SU-DHL-6 (cell line): ENCODE results near the gene HOXD11.
A peak's percentile ranks its signal among the peaks of the same experiment; 100 is the strongest.

Source experiments
- H2AFZ ChIP-seq: fragments of 200-600 bp; sonication (generic); 2 replicates; pipeline ENCODE4 v1.6.1; 2014; ENCODE audit warnings: low read depth, mild to moderate bottlenecking, moderate library complexity, mixed read lengths, antibody characterized with exemption, low read length; ENCODE audit not compliant: severe bottlenecking
- H3F3A ChIP-seq: fragments of 200-600 bp; shearing (Covaris generic); 2 replicates; pipeline ENCODE4 v1.6.0; 2016; ENCODE audit warnings: antibody characterized with exemption, mild to moderate bottlenecking; ENCODE audit not compliant: insufficient read depth
- H3K27ac ChIP-seq: fragments of 200-600 bp; sonication (generic); 2 replicates; pipeline ENCODE4 v1.5.1; 2016; ENCODE audit warnings: low read depth, mild to moderate bottlenecking, low read length, moderate library complexity, mixed read lengths
- H3K27me3 ChIP-seq: fragments of 200-600 bp; sonication (generic), shearing (Covaris generic); 2 replicates; pipeline ENCODE4 v1.6.0; 2014; ENCODE audit warnings: mild to moderate bottlenecking, low read length
- H3K36me3 ChIP-seq: fragments of 200-600 bp; sonication (generic); 2 replicates; pipeline ENCODE4 v1.6.1; 2014; ENCODE audit warnings: mild to moderate bottlenecking, low read length, mixed read lengths
- H3K4me2 ChIP-seq: fragments of 300-600, 200-600 bp; shearing (Covaris generic), sonication (generic); 2 replicates; pipeline ENCODE4 v1.6.0; 2014; ENCODE audit warnings: low read length, low read depth, mild to moderate bottlenecking; ENCODE audit not compliant: poor library complexity, severe bottlenecking
- H3K4me3 ChIP-seq: fragments of 200-600 bp; sonication (generic); 2 replicates; pipeline ENCODE4 v1.5.1; 2014; ENCODE audit warnings: antibody characterized with exemption, low read length, mild to moderate bottlenecking, mixed read lengths; ENCODE audit not compliant: insufficient read depth, poor library complexity, severe bottlenecking
- H3K79me2 ChIP-seq: fragments of 200-600 bp; sonication (generic); 2 replicates; pipeline ENCODE4 v1.6.1; 2014; ENCODE audit warnings: mild to moderate bottlenecking, low read length, moderate library complexity; ENCODE audit not compliant: insufficient read depth
- H3K9ac ChIP-seq: fragments of 200-600 bp; sonication (generic); 2 replicates; pipeline ENCODE4 v1.7.0; 2014; ENCODE audit warnings: mild to moderate bottlenecking, low read length
- H3K9me2 ChIP-seq: fragments of 200-600 bp; sonication (generic); replicated peaks from 2 replicates; pipeline ENCODE4 v1.6.1; 2014; ENCODE audit warnings: low read length; ENCODE audit not compliant: insufficient read depth
- H3K9me3 ChIP-seq: fragments of 200-600 bp; sonication (generic); 2 replicates; pipeline ENCODE4 v1.6.1; 2014; ENCODE audit warnings: low read length, mixed read lengths; ENCODE audit not compliant: insufficient read depth
- H4K20me1 ChIP-seq: fragments of 200-600 bp; sonication (generic); 2 replicates; pipeline ENCODE4 v1.6.1; 2014; ENCODE audit warnings: low read depth, mild to moderate bottlenecking, antibody characterized with exemption, low read length, moderate library complexity, mixed read lengths
- CTCF ChIP-seq: fragments of 200-600 bp; sonication (generic); IDR thresholded peaks from one replicate; pipeline ENCODE4 v1.5.1; 2017; ENCODE audit warnings: antibody characterized with exemption, mild to moderate bottlenecking, low read length, moderate library complexity; ENCODE audit not compliant: insufficient read depth, poor library complexity, severe bottlenecking
- EZH2phosphoT487 ChIP-seq: fragments of 200-600 bp; sonication (generic), shearing (Covaris generic); conservative IDR thresholded peaks from 2 replicates; pipeline ENCODE4 v1.6.1; 2018; ENCODE audit warnings: mild to moderate bottlenecking, antibody characterized with exemption, low read length, moderate library complexity, mixed read lengths

Gene HOXD11

GRCh38 chr2:176094349-176094748 lies 12.7 kb upstream of the HOXD11 start:
- Histone ChIP-seq H3K9me2 (no peaks in the 10 kb centered on the region), H4K20me1 (no peaks in the 10 kb centered on the region), H3K79me2 (no peaks in the 10 kb centered on the region), H3K27ac (no peak overlapping the region), H3K9me3 (no peaks in the 10 kb centered on the region), H3K27me3 (no peaks in the 10 kb centered on the region), H3K9ac (no peak overlapping the region), H3K4me3 (no peak overlapping the region), H3F3A (no peaks in the 10 kb centered on the region), H3K36me3 (no peaks in the 10 kb centered on the region), H3K4me2 (no peak overlapping the region), H2AFZ (no peak overlapping the region)
- TF ChIP-seq CTCF (no peak), EZH2phosphoT487 (no peak)

- no peak overlapping the region for H3K4me2 ChIP-seq
- H3F3A ChIP-seq: no peaks in the 10 kb centered on the region
- no peaks in the 10 kb centered on the region for H4K20me1 ChIP-seq
- no peaks in the 10 kb centered on the region for H3K79me2 ChIP-seq
- no peak overlapping the region for H3K4me3 ChIP-seq
- H2AFZ ChIP-seq: no peak overlapping the region
- H3K27ac ChIP-seq: no peak overlapping the region
- H3K9ac ChIP-seq: no peak overlapping the region
- no peaks in the 10 kb centered on the region for H3K36me3 ChIP-seq
- H3K9me2 ChIP-seq: no peaks in the 10 kb centered on the region
- H3K9me3 ChIP-seq: no peaks in the 10 kb centered on the region
- no peak for TF ChIP-seq EZH2phosphoT487
- H3K27me3 ChIP-seq: no peaks in the 10 kb centered on the region
Observed at GRCh38 chr2:176095421-176095820, 11.7 kb upstream of the HOXD11 start.

GRCh38 chr2:176096243-176096985 lies 10.7 kb upstream of the HOXD11 start:
- peak overlapping the region; percentile 67 for H3K4me2 ChIP-seq
- H3K4me3 ChIP-seq: peak overlapping the region; percentile 42
- H3K36me3 ChIP-seq: no peaks in the 10 kb centered on the region
- H3K79me2 ChIP-seq: no peaks in the 10 kb centered on the region
- H2AFZ ChIP-seq: peak overlapping the region; percentile 96
- no peak overlapping the region for H3K27ac ChIP-seq
- peak overlapping the region; percentile 47; the same call in 1 of the 2 replicates for H3K9ac ChIP-seq
- no peak for TF ChIP-seq CTCF
- TF ChIP-seq EZH2phosphoT487: no peak
- no peaks in the 10 kb centered on the region for H4K20me1 ChIP-seq
- no peaks in the 10 kb centered on the region for H3K9me3 ChIP-seq
- no peaks in the 10 kb centered on the region for H3F3A ChIP-seq
- no peaks in the 10 kb centered on the region for H3K27me3 ChIP-seq
- no peaks in the 10 kb centered on the region for H3K9me2 ChIP-seq

- Histone ChIP-seq H3K27ac (no peak overlapping the region), H3K27me3 (no peaks in the 10 kb centered on the region), H3K4me2 (peak overlapping the region; percentile 67), H3K9ac (peak overlapping the region; percentile 47; the same call in 1 of the 2 replicates), H2AFZ (peak overlapping the region; percentile 96), H3K9me2 (no peaks in the 10 kb centered on the region), H3K36me3 (no peaks in the 10 kb centered on the region), H4K20me1 (no peaks in the 10 kb centered on the region), H3K9me3 (no peaks in the 10 kb centered on the region), H3K4me3 (peak overlapping the region; percentile 42), H3K79me2 (no peaks in the 10 kb centered on the region), H3F3A (no peaks in the 10 kb centered on the region)
- TF ChIP-seq EZH2phosphoT487 (no peak), CTCF (peak; percentile 26)
Observed at GRCh38 chr2:176096986-176097819, 9.9 kb upstream of the HOXD11 start.
